Measurements from ENCODE around the gene SH3PXD2A.
"Not testable (repeated sequence)": the region's sequence is repeated elsewhere in the genome, so short reads cannot be mapped to it uniquely, and the experiment has no call there.

The SH3PXD2A gene

GRCh38 chr10:103847346-103847745 is 8.0 kb downstream of the SH3PXD2A start:
- no peak for DNase-seq

- DNase-seq, result no peak
These were observed 9.4 kb downstream of the SH3PXD2A start for GRCh38 chr10:103845972-103846371.

- not testable (repeated sequence) for DNase-seq
These were observed 10.0 kb downstream of the SH3PXD2A start for GRCh38 chr10:103845346-103845745.

- DNase-seq, result no peak
These were observed 11.4 kb downstream of the SH3PXD2A start for GRCh38 chr10:103843854-103844570.

GRCh38 chr10:103843045-103843444 is 12.3 kb downstream of the SH3PXD2A start:
- no peak for DNase-seq

- DNase-seq, result no peak
These were observed 12.8 kb downstream of the SH3PXD2A start for GRCh38 chr10:103842605-103843004.

GRCh38 chr10:103841519-103841918 is 13.9 kb downstream of the SH3PXD2A start:
- no peak for DNase-seq

- no peak for DNase-seq
These were observed 14.7 kb downstream of the SH3PXD2A start for GRCh38 chr10:103840740-103841070.

- DNase-seq, result no peak
These were observed 15.3 kb downstream of the SH3PXD2A start for GRCh38 chr10:103839872-103840739.

GRCh38 chr10:103839519-103839871 is 15.9 kb downstream of the SH3PXD2A start:
- no peak for DNase-seq

- no peak for DNase-seq
These were observed 16.4 kb downstream of the SH3PXD2A start for GRCh38 chr10:103838862-103839518.

GRCh38 chr10:103838070-103838395 is 17.3 kb downstream of the SH3PXD2A start:
- no peak for DNase-seq

GRCh38 chr10:103837370-103838069 is 17.9 kb downstream of the SH3PXD2A start:
- DNase-seq, result no peak

- DNase-seq, result no peak
These were observed 18.5 kb downstream of the SH3PXD2A start for GRCh38 chr10:103836861-103837260.

GRCh38 chr10:103836273-103836672 is 19.1 kb downstream of the SH3PXD2A start:
- no peak for DNase-seq

- DNase-seq, result no peak
These were observed 20.0 kb downstream of the SH3PXD2A start for GRCh38 chr10:103835096-103836050.

GRCh38 chr10:103834436-103835095 is 20.8 kb downstream of the SH3PXD2A start:
- no peak for DNase-seq

GRCh38 chr10:103833731-103834365 is 21.5 kb downstream of the SH3PXD2A start:
- no peak for DNase-seq

GRCh38 chr10:103832806-103833205 is 22.6 kb downstream of the SH3PXD2A start:
- DNase-seq, result no peak

GRCh38 chr10:103829838-103830465 is 25.4 kb downstream of the SH3PXD2A start:
- DNase-seq, result no peak

- DNase-seq, result no peak
These were observed 26.1 kb downstream of the SH3PXD2A start for GRCh38 chr10:103829278-103829677.

Measured in NCI-H1048 (cell line).